A673 (cell line): ENCODE data around the gene NRXN3. TPM values are rescaled to one million over a fixed set of nuclear protein-coding genes. Genes with fewer than 3 reads are reported as not detected.
A peak's percentile ranks its signal among the peaks of the same experiment; 100 is the strongest.

ENCODE experiments used
- BruUV-seq: library from RNA; stranded (reverse); fragments of 400-500 nt; replicated peaks from 2 replicates; lab custom pipeline; 2021; lab: Mats Ljungman, UMichigan
- CTCF ChIA-PET: fragments of 300-600 bp; sonication (Branson Sonifier 250); formaldehyde crosslinking; loops from one replicate; lab custom pipeline; 2022; ENCODE audit warnings: antibody characterized with exemption; lab: Charles Lee
- POLR2A ChIA-PET: fragments of 300-600 bp; sonication (Branson Sonifier 250); formaldehyde crosslinking; loops from one replicate; lab custom pipeline; 2022; ENCODE audit warnings: antibody characterized with exemption; ENCODE audit not compliant: low non-redundant PET; lab: Charles Lee
- DNase-seq: peaks from one replicate; pipeline ENCODE4 v3.0.0-alpha.2; 2015; ENCODE audit warnings: low spot score
- H3K27ac ChIP-seq: fragments of 200-600 bp; sonication (generic); 2 replicates; pipeline ENCODE4 v1.5.1; 2016; ENCODE audit warnings: mixed run types, low read depth, mild to moderate bottlenecking, mixed read lengths, antibody characterized with exemption, low read length; ENCODE audit not compliant: poor library complexity, severe bottlenecking
- H3K27me3 ChIP-seq: fragments of 200-600 bp; sonication (generic); replicated peaks from 2 replicates; pipeline ENCODE4 v1.6.1; 2017; ENCODE audit warnings: mixed run types, low read depth, mild to moderate bottlenecking, mixed read lengths, antibody characterized with exemption, low read length; ENCODE audit not compliant: insufficient read depth, poor library complexity
- H3K36me3 ChIP-seq: fragments of 200-600 bp; sonication (generic); 2 replicates; pipeline ENCODE4 v1.6.1; 2016; ENCODE audit warnings: mixed run types, mild to moderate bottlenecking, mixed read lengths, antibody characterized with exemption, low read length; ENCODE audit not compliant: insufficient read depth, poor library complexity, severe bottlenecking
- H3K4me1 ChIP-seq: fragments of 200-600 bp; sonication (generic); 2 replicates; pipeline ENCODE4 v1.6.1; 2017; ENCODE audit warnings: mixed run types, mild to moderate bottlenecking, mixed read lengths, antibody characterized with exemption, low read length; ENCODE audit not compliant: insufficient read depth, poor library complexity, severe bottlenecking
- H3K4me3 ChIP-seq: fragments of 200-600 bp; sonication (generic); 2 replicates; pipeline ENCODE4 v1.5.1; 2016; ENCODE audit warnings: low read depth, mixed run types, mild to moderate bottlenecking, mixed read lengths, low read length; ENCODE audit not compliant: poor library complexity, severe bottlenecking
- H3K9me3 ChIP-seq: fragments of 200-600 bp; sonication (generic); 2 replicates; pipeline ENCODE4 v1.6.1; 2016; ENCODE audit warnings: mixed run types, low read depth, mild to moderate bottlenecking, mixed read lengths, antibody characterized with exemption, low read length; ENCODE audit not compliant: poor library complexity, severe bottlenecking
- EZH2 ChIP-seq: fragments of 200-600 bp; sonication (generic); IDR thresholded peaks from 2 replicates; pipeline ENCODE4 v1.6.1; 2017; ENCODE audit warnings: borderline replicate concordance, low read depth, mild to moderate bottlenecking, mixed read lengths, antibody characterized with exemption, low read length; ENCODE audit not compliant: poor library complexity, severe bottlenecking
- intact Hi-C: fragments of 100-400 bp; cut with micrococcal nuclease; formaldehyde crosslinking; loops from one replicate; pipeline ENCODE4 v1.10.0; 2022; ENCODE audit not compliant: unreplicated experiment
- total RNA-seq: library from RNA; stranded (reverse); gene quantifications from 2 replicates; pipeline ENCODE4 v1.2.3, GENCODE V29; 2021
- TF ChIP-seq, protein P1 (sequence below): fragments of 300-800, 200-600 bp; sonication (generic); conservative IDR thresholded peaks from 2 replicates; pipeline ENCODE4 v1.5.1; 2017; ENCODE audit warnings: low read depth, mild to moderate bottlenecking, antibody characterized with exemption, low read length, moderate library complexity, mixed read lengths

The NRXN3 gene
- total RNA-seq, 1 experiment from 2014 or later = 0.21 TPM

DNA sequence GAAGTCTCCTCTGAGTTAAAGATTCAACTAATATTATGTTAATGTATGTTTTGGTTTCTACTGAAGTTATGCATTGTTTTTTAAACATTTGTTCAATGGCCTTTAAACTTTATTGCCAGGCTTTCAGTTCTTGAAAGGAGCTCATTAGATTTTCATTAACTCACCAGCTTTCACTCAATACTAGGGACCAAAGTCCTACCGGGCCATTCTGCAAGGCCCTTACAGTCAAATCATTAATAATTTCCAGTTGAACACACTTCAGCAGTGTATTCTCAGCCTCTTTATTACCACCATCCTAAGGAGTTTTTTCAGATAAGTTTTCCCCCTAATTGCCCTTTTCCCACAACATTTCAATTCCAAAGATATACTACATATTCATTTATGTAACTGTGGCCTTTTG, 1631.9 kb downstream of the NRXN3 start:
- Histone ChIP-seq H3K27me3 (no peaks in the 10 kb centered on the region), H3K9me3 (no peaks in the 10 kb centered on the region), H3K4me3 (no peak overlapping the region), H3K36me3 (no peaks in the 10 kb centered on the region), H3K4me1 (no peaks in the 10 kb centered on the region), H3K27ac (no peak overlapping the region)
- no TSS peak for BruUV-seq
- intact Hi-C loops = no loop called here
- ChIA-PET CTCF (no interaction called here), POLR2A (no interaction called here)
- TF ChIP-seq EZH2 = no peak
- TF ChIP-seq, protein P1, sequence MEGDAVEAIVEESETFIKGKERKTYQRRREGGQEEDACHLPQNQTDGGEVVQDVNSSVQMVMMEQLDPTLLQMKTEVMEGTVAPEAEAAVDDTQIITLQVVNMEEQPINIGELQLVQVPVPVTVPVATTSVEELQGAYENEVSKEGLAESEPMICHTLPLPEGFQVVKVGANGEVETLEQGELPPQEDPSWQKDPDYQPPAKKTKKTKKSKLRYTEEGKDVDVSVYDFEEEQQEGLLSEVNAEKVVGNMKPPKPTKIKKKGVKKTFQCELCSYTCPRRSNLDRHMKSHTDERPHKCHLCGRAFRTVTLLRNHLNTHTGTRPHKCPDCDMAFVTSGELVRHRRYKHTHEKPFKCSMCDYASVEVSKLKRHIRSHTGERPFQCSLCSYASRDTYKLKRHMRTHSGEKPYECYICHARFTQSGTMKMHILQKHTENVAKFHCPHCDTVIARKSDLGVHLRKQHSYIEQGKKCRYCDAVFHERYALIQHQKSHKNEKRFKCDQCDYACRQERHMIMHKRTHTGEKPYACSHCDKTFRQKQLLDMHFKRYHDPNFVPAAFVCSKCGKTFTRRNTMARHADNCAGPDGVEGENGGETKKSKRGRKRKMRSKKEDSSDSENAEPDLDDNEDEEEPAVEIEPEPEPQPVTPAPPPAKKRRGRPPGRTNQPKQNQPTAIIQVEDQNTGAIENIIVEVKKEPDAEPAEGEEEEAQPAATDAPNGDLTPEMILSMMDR = no peak
- no peak for DNase-seq

DNA sequence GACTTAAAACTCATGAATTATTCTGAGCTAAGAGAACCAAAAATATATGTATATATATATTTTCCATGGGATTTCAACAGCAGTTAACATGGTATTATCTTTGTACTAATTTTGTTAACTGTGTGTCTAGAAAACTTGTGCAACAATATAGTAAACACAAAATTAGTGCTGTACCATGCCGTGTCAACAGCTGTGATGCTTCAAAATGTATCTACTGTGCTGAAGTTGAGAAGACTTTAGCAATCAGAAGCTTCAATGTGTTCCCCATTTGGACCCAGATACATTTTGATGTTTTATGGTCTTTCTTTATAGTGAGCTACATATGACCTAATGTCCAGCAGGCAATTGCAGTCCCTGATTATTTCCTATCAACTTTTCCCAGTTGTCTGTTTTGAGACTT, 1635.5 kb downstream of the NRXN3 start:
- Histone ChIP-seq H3K27ac (no peak overlapping the region), H3K4me1 (no peaks in the 10 kb centered on the region), H3K4me3 (no peak overlapping the region), H3K36me3 (no peaks in the 10 kb centered on the region), H3K9me3 (no peaks in the 10 kb centered on the region), H3K27me3 (no peaks in the 10 kb centered on the region)
- intact Hi-C loops = no loop called here
- DNase-seq = no peak
- BruUV-seq = no TSS peak
- ChIA-PET CTCF (no interaction called here), POLR2A (interaction anchor here (0.7 kb wide), 1 partner anchor 203 kb away, joined by 3 read pairs; no protein-coding TSS in a partner anchor)
- TF ChIP-seq, protein P1 = no peak
- TF ChIP-seq EZH2 = no peak

GRCh38 chr14:79809849-79810612, 1639.9 kb downstream of the NRXN3 start:
- H3K27me3 ChIP-seq = no peaks in the 10 kb centered on the region
- no peak overlapping the region for H3K27ac ChIP-seq
- no TSS peak for BruUV-seq
- CTCF ChIA-PET = interaction anchor here (0.5 to 0.9 kb wide), 3 partner anchors 393 to 1586 kb away, joined by 3 to 6 read pairs (median 4); no protein-coding TSS in a partner anchor
- intact Hi-C loops = loop anchor here (5.0 kb wide), 1 partner anchor 47 kb away; no protein-coding TSS in a partner anchor
- no peaks in the 10 kb centered on the region for H3K4me1 ChIP-seq
- TF ChIP-seq EZH2 = no peak
- TF ChIP-seq, protein P1 = peak; percentile 60
- DNase-seq = peak; percentile 72
- POLR2A ChIA-PET = no interaction called here
- no peak overlapping the region for H3K4me3 ChIP-seq
- H3K36me3 ChIP-seq = no peaks in the 10 kb centered on the region
- no peaks in the 10 kb centered on the region for H3K9me3 ChIP-seq
